ENCODE results near the gene FSTL3. TPM values are rescaled to one million over a fixed set of nuclear protein-coding genes. Genes with fewer than 3 reads are reported as not detected.

The FSTL3 gene
- total RNA-seq, 2 donors from 2014 or later = 9.8 to 14.1 TPM

GRCh38 chr19:670609-671075 is 5.5 kb upstream of the FSTL3 start:
- no peak overlapping the region for H3K9ac ChIP-seq (ENCODE audit: extremely low read depth, low read length, poor library complexity, severe bottlenecking)
- WGBS, 2 experiments (ENCODE audit: insufficient coverage in 1 of 2, insufficient read length in 1 of 2) = 68 to 78% methylated on average over 9 of the region's 9 CpGs
- no peaks in the 10 kb centered on the region for H3K4me1 ChIP-seq (ENCODE audit: control insufficient read depth, insufficient read depth, low read length)
- peaks cover 6% of the 10 kb centered on the region for H3K27me3 ChIP-seq (ENCODE audit: control insufficient read depth, insufficient read depth, low read length, poor library complexity, severe bottlenecking)
- Mint-ChIP-seq H3K36me3 (ENCODE audit: low read depth) (no peaks in the 10 kb centered on the region), H3K4me3 (no peak overlapping the region), H3K27me3 (ENCODE audit: insufficient read depth) (peaks cover 29% of the 10 kb centered on the region), H3K27ac (no peak overlapping the region), H3K9me3 (peaks cover 19% of the 10 kb centered on the region), H3K4me1 (peaks cover 3% of the 10 kb centered on the region)
- H3K9me3 ChIP-seq (ENCODE audit: control insufficient read depth, low read length) = peaks cover 6% of the 10 kb centered on the region
- no peaks in the 10 kb centered on the region for H3K36me3 ChIP-seq (ENCODE audit: control insufficient read depth, insufficient read depth, low read length)
- TF ChIP-seq, protein P1, sequence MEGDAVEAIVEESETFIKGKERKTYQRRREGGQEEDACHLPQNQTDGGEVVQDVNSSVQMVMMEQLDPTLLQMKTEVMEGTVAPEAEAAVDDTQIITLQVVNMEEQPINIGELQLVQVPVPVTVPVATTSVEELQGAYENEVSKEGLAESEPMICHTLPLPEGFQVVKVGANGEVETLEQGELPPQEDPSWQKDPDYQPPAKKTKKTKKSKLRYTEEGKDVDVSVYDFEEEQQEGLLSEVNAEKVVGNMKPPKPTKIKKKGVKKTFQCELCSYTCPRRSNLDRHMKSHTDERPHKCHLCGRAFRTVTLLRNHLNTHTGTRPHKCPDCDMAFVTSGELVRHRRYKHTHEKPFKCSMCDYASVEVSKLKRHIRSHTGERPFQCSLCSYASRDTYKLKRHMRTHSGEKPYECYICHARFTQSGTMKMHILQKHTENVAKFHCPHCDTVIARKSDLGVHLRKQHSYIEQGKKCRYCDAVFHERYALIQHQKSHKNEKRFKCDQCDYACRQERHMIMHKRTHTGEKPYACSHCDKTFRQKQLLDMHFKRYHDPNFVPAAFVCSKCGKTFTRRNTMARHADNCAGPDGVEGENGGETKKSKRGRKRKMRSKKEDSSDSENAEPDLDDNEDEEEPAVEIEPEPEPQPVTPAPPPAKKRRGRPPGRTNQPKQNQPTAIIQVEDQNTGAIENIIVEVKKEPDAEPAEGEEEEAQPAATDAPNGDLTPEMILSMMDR (conservative IDR thresholded peaks at IDR 0.05) = peak; percentile 59
- no peak overlapping the region for H3K4me3 ChIP-seq (ENCODE audit: low read length)
- H3K27ac ChIP-seq (ENCODE audit: low read depth, low read length) = no peak overlapping the region
- DNase-seq = peak; percentile 82

- H3K9ac ChIP-seq (ENCODE audit: extremely low read depth, low read length, poor library complexity, severe bottlenecking) = no peak overlapping the region
- H3K9me3 ChIP-seq (ENCODE audit: control insufficient read depth, low read length) = no peaks in the 10 kb centered on the region
- H3K36me3 Mint-ChIP-seq (ENCODE audit: low read depth) = no peaks in the 10 kb centered on the region
- peaks cover 29% of the 10 kb centered on the region for H3K27me3 Mint-ChIP-seq (ENCODE audit: insufficient read depth)
- peaks cover 3% of the 10 kb centered on the region for H3K4me1 Mint-ChIP-seq
- H3K27me3 ChIP-seq (ENCODE audit: control insufficient read depth, insufficient read depth, low read length, poor library complexity, severe bottlenecking) = peaks cover 16% of the 10 kb centered on the region
- DNase-seq = no peak
- H3K27ac Mint-ChIP-seq = no peak overlapping the region
- no peak overlapping the region for H3K4me3 Mint-ChIP-seq
- 89 to 90% methylated on average over 19 to 38 of the region's 38 CpGs for WGBS, 2 experiments (ENCODE audit: insufficient coverage in 1 of 2, insufficient read length in 1 of 2)
- no peaks in the 10 kb centered on the region for H3K4me1 ChIP-seq (ENCODE audit: control insufficient read depth, insufficient read depth, low read length)
- peaks cover 3% of the 10 kb centered on the region for H3K9me3 Mint-ChIP-seq
- TF ChIP-seq, protein P1 (conservative IDR thresholded peaks at IDR 0.05) = no peak
- H3K36me3 ChIP-seq (ENCODE audit: control insufficient read depth, insufficient read depth, low read length) = no peaks in the 10 kb centered on the region
- no peak overlapping the region for H3K27ac ChIP-seq (ENCODE audit: low read depth, low read length)
- H3K4me3 ChIP-seq (ENCODE audit: low read length) = no peak overlapping the region
These were observed 1.7 kb upstream of the FSTL3 start for GRCh38 chr19:674282-675151.

- no peaks in the 10 kb centered on the region for H3K9me3 Mint-ChIP-seq
- peak overlapping the region; percentile 35 for H3K4me3 Mint-ChIP-seq
- peaks cover 4% of the 10 kb centered on the region for H3K4me1 Mint-ChIP-seq
- Histone ChIP-seq H3K27ac (ENCODE audit: low read depth, low read length) (no peak overlapping the region), H3K9me3 (ENCODE audit: control insufficient read depth, low read length) (no peaks in the 10 kb centered on the region), H3K36me3 (ENCODE audit: control insufficient read depth, insufficient read depth, low read length) (no peaks in the 10 kb centered on the region), H3K4me1 (ENCODE audit: control insufficient read depth, insufficient read depth, low read length) (no peaks in the 10 kb centered on the region), H3K9ac (ENCODE audit: extremely low read depth, low read length, poor library complexity, severe bottlenecking) (no peak overlapping the region), H3K27me3 (ENCODE audit: control insufficient read depth, insufficient read depth, low read length, poor library complexity, severe bottlenecking) (peaks cover 16% of the 10 kb centered on the region), H3K4me3 (ENCODE audit: low read length) (no peak overlapping the region)
- DNase-seq = no peak
- 33 to 59% methylated on average over 2 to 31 of the region's 31 CpGs for WGBS, 2 experiments (ENCODE audit: insufficient coverage in 1 of 2, insufficient read length in 1 of 2)
- TF ChIP-seq, protein P1 (conservative IDR thresholded peaks at IDR 0.05) = no peak
- no peaks in the 10 kb centered on the region for H3K36me3 Mint-ChIP-seq (ENCODE audit: low read depth)
- H3K27me3 Mint-ChIP-seq (ENCODE audit: insufficient read depth) = peaks cover 29% of the 10 kb centered on the region
- H3K27ac Mint-ChIP-seq = no peak overlapping the region
These were observed 219 bp upstream of the FSTL3 start for GRCh38 chr19:676007-676338.

Measured in endodermal cell (in vitro differentiated cells).